K562 (cell line): ENCODE data around the gene ALOX5. TPM values are rescaled to one million over a fixed set of nuclear protein-coding genes. Genes with fewer than 3 reads are reported as not detected.

Experiments
- ATAC-seq: fragments of 200-7000 bp; cut with Tn5 transposase; 3 replicates; pipeline ENCODE4 v1.9.1; 2020; ENCODE audit warnings: moderate library complexity
- BruUV-seq: library from RNA; stranded (reverse); fragments of 400-500 nt; replicated peaks from 2 replicates; lab custom pipeline; 2021; lab: Mats Ljungman, UMichigan
- CTCF ChIA-PET: fragments of 300-600 bp; formaldehyde crosslinking; extraction: SDS; loops from one replicate; lab custom pipeline; 2021; ENCODE audit warnings: low intra/inter-chr PET ratio; lab: Yijun Ruan, JAX
- POLR2A ChIA-PET: fragments of 300-600, 350-650 bp; sonication (Branson Sonifier 250); formaldehyde crosslinking; extraction: SDS; loops from one replicate; lab custom pipeline; 2021; ENCODE audit warnings: antibody characterized with exemption, inconsistent platforms; lab: Yijun Ruan, JAX
- DNase-seq, 4 experiments: peaks; one replicate each; pipeline versions ENCODE4 v3.0.0 to v3.0.0-alpha.2; 2011 to 2018; ENCODE audit warnings: low spot score in 3 of 4, mixed read lengths in 3 of 4; ENCODE audit errors: extremely low read depth in 1 of 4
- FAIRE-seq: peaks from 2 replicates; lab custom pipeline; 2011; peaks lifted over from hg19 to GRCh38; lab: Jason Lieb, UNC
- H2AFZ ChIP-seq: 2 replicates; pipeline ENCODE4 v1.6.0; 2011; ENCODE audit warnings: low read depth, low read length, control low read depth, inconsistent platforms
- H3K27ac ChIP-seq: fragments of 200-600 bp; 3 replicates; pipeline ENCODE4 v1.8.0; 2011; ENCODE audit warnings: low read depth, mild to moderate bottlenecking, control low read depth, inconsistent platforms, low read length, moderate library complexity, mixed read lengths; ENCODE audit errors: extremely low read depth
- H3K27me3 ChIP-seq, 2 experiments: fragments of 300-600 bp in 1 of 2; 2 replicates in 1 of 2; 3 replicates in 1 of 2; pipeline versions ENCODE4 v1.6.0 to v1.8.0; 2011; ENCODE audit warnings: inconsistent platforms in 2 of 2, low read length in 2 of 2, mild to moderate bottlenecking in 1 of 2, mixed read lengths in 1 of 2, moderate library complexity in 1 of 2; ENCODE audit not compliant: control insufficient read depth in 2 of 2, insufficient read depth in 2 of 2
- H3K36me3 ChIP-seq: fragments of 300-600 bp; 3 replicates; pipeline ENCODE4 v1.8.0; 2011; ENCODE audit warnings: mild to moderate bottlenecking, low read length, inconsistent platforms; ENCODE audit not compliant: control insufficient read depth, insufficient read depth
- H3K4me1 ChIP-seq, 2 experiments: fragments of 200-600 bp in 1 of 2; replicated peaks in 1 of 2; 2 replicates in 1 of 2; 3 replicates in 1 of 2; pipeline versions ENCODE4 v1.5.1 to v1.8.0; 2011; ENCODE audit warnings: inconsistent platforms in 2 of 2, low read length in 2 of 2, mild to moderate bottlenecking in 1 of 2, mixed read lengths in 1 of 2, moderate library complexity in 1 of 2; ENCODE audit not compliant: control insufficient read depth in 2 of 2, insufficient read depth in 2 of 2
- H3K4me2 ChIP-seq: 2 replicates; pipeline ENCODE4 v1.6.1; 2011; ENCODE audit warnings: low read length, control low read depth, inconsistent platforms, mixed read lengths; ENCODE audit not compliant: insufficient read depth
- H3K4me3 ChIP-seq: fragments of 200-600 bp; sonication (generic), shearing (Covaris generic); 2 replicates; pipeline ENCODE4 v1.5.1; 2016; ENCODE audit warnings: control low read depth, inconsistent platforms
- H3K79me2 ChIP-seq: fragments of 200-600 bp; 3 replicates; pipeline ENCODE4 v1.8.0; 2011; ENCODE audit warnings: low read length, inconsistent platforms; ENCODE audit not compliant: control insufficient read depth, insufficient read depth
- H3K9ac ChIP-seq, 2 experiments: 2 replicates each; pipeline versions ENCODE4 v1.6.0 to v1.6.1; 2011; ENCODE audit warnings: low read depth in 2 of 2, low read length in 2 of 2, control low read depth in 1 of 2, inconsistent platforms in 1 of 2, mild to moderate bottlenecking in 1 of 2, mixed read lengths in 1 of 2; ENCODE audit not compliant: insufficient read depth in 1 of 2
- H3K9me1 ChIP-seq: one replicate; pipeline ENCODE4 v1.6.0; 2011; ENCODE audit warnings: inconsistent platforms, mild to moderate bottlenecking, low read length, moderate library complexity; ENCODE audit not compliant: control insufficient read depth, insufficient read depth
- H3K9me3 ChIP-seq: replicated peaks from 2 replicates; pipeline ENCODE4 v1.5.1; 2011; ENCODE audit warnings: low read depth, low read length, inconsistent platforms; ENCODE audit not compliant: control insufficient read depth, insufficient read depth
- H4K20me1 ChIP-seq: replicated peaks from 2 replicates; pipeline ENCODE4 v1.6.1; 2011; ENCODE audit warnings: low read length, inconsistent platforms, mixed read lengths; ENCODE audit not compliant: control insufficient read depth, insufficient read depth
- ATF3 ChIP-seq, 2 experiments: fragments of 450-650 bp in 1 of 2; sonication (generic) in 1 of 2; formaldehyde crosslinking in 1 of 2; IDR thresholded peaks in 1 of 2; conservative IDR thresholded peaks in 1 of 2; 2 replicates each; pipeline versions ENCODE4 v1.6.1 to v1.8.1; 2016 to 2023; ENCODE audit warnings: mild to moderate bottlenecking in 2 of 2, moderate library complexity in 2 of 2, inconsistent platforms in 1 of 2, missing genetic modification reagents in 1 of 2
- BHLHE40 ChIP-seq: IDR thresholded peaks from 2 replicates; pipeline ENCODE4 v1.6.1; 2011; ENCODE audit warnings: low read length, improper control_type of control experiment
- FOSL1 ChIP-seq: fragments of 200-800 bp; sonication (Bioruptor generic); conservative IDR thresholded peaks from 2 replicates; pipeline ENCODE4 v1.6.1; 2016; ENCODE audit warnings: missing genetic modification characterization, missing compliant biosample characterization
- JUND ChIP-seq, 2 experiments: IDR thresholded peaks; 2 replicates in 1 of 2; 3 replicates in 1 of 2; pipeline ENCODE4 v1.6.1; 2011; ENCODE audit warnings: borderline replicate concordance in 2 of 2, low read depth in 2 of 2, low read length in 2 of 2, improper control_type of control experiment in 1 of 2, missing biosample characterization in 1 of 2, missing genetic modification characterization in 1 of 2, missing genetic modification reagents in 1 of 2
- MYC ChIP-seq, 2 experiments: fragments of 250-450 bp in 1 of 2; sonication (Bioruptor Pico) in 1 of 2; IDR thresholded peaks; 2 replicates each; pipeline versions ENCODE4 v1.5.1 to v1.6.1; 2012 to 2021; ENCODE audit warnings: low read depth in 2 of 2, borderline replicate concordance in 1 of 2, improper control_type of control experiment in 1 of 2, low read length in 1 of 2, mild to moderate bottlenecking in 1 of 2, moderate library complexity in 1 of 2
- RB1 ChIP-seq: fragments of 450-650 bp; IDR thresholded peaks from 2 replicates; pipeline ENCODE4 v1.6.1; 2017; ENCODE audit warnings: low read depth, mild to moderate bottlenecking
- TCFL5 ChIP-seq: fragments of 250-450 bp; sonication (Bioruptor Pico); conservative IDR thresholded peaks from 2 replicates; pipeline ENCODE4 v1.6.1; 2021; ENCODE audit warnings: mild to moderate bottlenecking, moderate library complexity, matching md5 sums
- USF1 ChIP-seq: sonication (generic); formaldehyde crosslinking; IDR thresholded peaks from 2 replicates; pipeline ENCODE4 v1.9.0; 2022; ENCODE audit warnings: mild to moderate bottlenecking, missing genetic modification reagents
- USF2 ChIP-seq: sonication (generic); formaldehyde crosslinking; IDR thresholded peaks from 2 replicates; pipeline ENCODE4 v1.5.0; 2020; ENCODE audit warnings: missing genetic modification reagents
- ZNF639 ChIP-seq, 2 experiments: fragments of 200-800 bp in 1 of 2; sonication (Bioruptor generic) in 1 of 2; sonication (generic) in 1 of 2; formaldehyde crosslinking in 1 of 2; IDR thresholded peaks in 1 of 2; conservative IDR thresholded peaks in 1 of 2; 2 replicates each; pipeline versions ENCODE4 v1.5.0 to v1.6.1; 2016 to 2020; ENCODE audit warnings: missing compliant biosample characterization in 1 of 2, missing genetic modification characterization in 1 of 2, missing genetic modification reagents in 1 of 2
- ZNF766 ChIP-seq: fragments of 200-800 bp; sonication (Bioruptor generic); conservative IDR thresholded peaks from 2 replicates; pipeline ENCODE4 v1.6.1; 2016; ENCODE audit warnings: missing genetic modification characterization, missing compliant biosample characterization
- ZNF785 ChIP-seq: fragments of 250-450 bp; sonication (Bioruptor Pico); IDR thresholded peaks from 2 replicates; pipeline ENCODE4 v1.4.0; 2020; ENCODE audit warnings: mild to moderate bottlenecking
- WGBS: fragments of 100-300 bp; shearing (Covaris generic); methylation state at CpG from one replicate; pipeline ENCODE4 v1.1.6; 2016; ENCODE audit warnings: low coverage, mixed read lengths; ENCODE audit not compliant: insufficient coverage; ENCODE audit errors: missing lambda C conversion rate; 5-methylcytosine and 5-hydroxymethylcytosine counted together
- in situ Hi-C: fragments of 300-500 bp; cut with MboI; formaldehyde crosslinking; loops from 4 replicates; pipeline ENCODE4 v1.15.0; 2018; ENCODE audit warnings: inconsistent platforms, mixed read lengths
- intact Hi-C: fragments of 100-400 bp; cut with micrococcal nuclease; formaldehyde crosslinking; loops from 2 replicates; pipeline ENCODE4 v1.14.2; 2022
- polyA plus RNA-seq, 8 experiments: library from polyadenylated mRNA; depleted of rRNA in 4 of 8; stranded (reverse) in 5 of 8; unstranded in 3 of 8; fragments of >200 nt; fragmentation: Nextera tagmentation in 2 of 8; fragmentation: Illumina TruSeq in 1 of 8; extraction: Ambion mirVana in 2 of 8; extraction: Trizol in 1 of 8; gene quantifications; 2 replicates each; pipeline versions ENCODE4 v1.2.1 to v1.2.3, GENCODE V29; 2011 to 2014; ENCODE audit warnings: inconsistent platforms in 1 of 8, missing spikeins in 1 of 8
- total RNA-seq, 7 experiments: library from RNA; depleted of rRNA in 6 of 7; stranded (reverse); fragments of >200 nt in 6 of 7; fragmentation: Illumina TruSeq in 2 of 7; extraction: Trizol in 2 of 7; gene quantifications; 2 replicates each; pipeline versions ENCODE4 v1.2.1 to v1.2.3, GENCODE V29; 2011 to 2021; ENCODE audit warnings: low replicate concordance in 1 of 7

ALOX5 gene
- total and polyA plus RNA-seq, 9 of the 15 experiments (the other 6 are each of a cell fraction or from before 2014, with no cell fraction given): 0.10 to 2.4 (median 1.4) TPM

- no peak for FAIRE-seq
- Histone ChIP-seq H3K4me3 (no peak overlapping the region), H2AFZ (no peak overlapping the region), H3K9ac (peak overlapping the region in 1 of 2 experiments; percentile 55; a peak in 1 of 4 replicates), H3K9me3 (no peaks in the 10 kb centered on the region), H3K79me2 (no peaks in the 10 kb centered on the region)
- POLR2A ChIA-PET: interaction anchor here (1.9 kb wide), 1 partner anchor 10 kb away, joined by 8 read pairs; no protein-coding TSS in a partner anchor
- intact Hi-C loops: no loop called here
- TF ChIP-seq TCFL5 (no peak), FOSL1 (tag) (peak; percentile 90), MYC (IDR thresholded peaks at IDR 0.05; ENCODE audit: low read depth, low read length) (0 out of 2 replicates have a peak, but pooled peaks have one; percentile 5), MYC (CRISPR knock-in tag; IDR thresholded peaks at IDR 0.05; ENCODE audit: borderline replicate concordance, low read depth) (no peak), RB1 (no peak), ZNF785 (no peak), USF2 (CRISPR knock-in tag) (peak; percentile 54), ATF3 (IDR thresholded peaks at IDR 0.05) (peak; percentile 67), ATF3 (CRISPR knock-in tag; conservative IDR thresholded peaks at IDR 0.05) (no peak), ZNF766 (CRISPR knock-in tag) (0 out of 2 replicates have a peak, but pooled peaks have one; percentile 32), JUND (IDR thresholded peaks at IDR 0.05; ENCODE audit: borderline replicate concordance, low read depth, low read length) (peak; percentile 82), JUND (tag; IDR thresholded peaks at IDR 0.05; ENCODE audit: borderline replicate concordance, low read depth, low read length) (peak; percentile 70; the same call in 1 of the 3 replicates), BHLHE40 (0 out of 2 replicates have a peak, but pooled peaks have one; percentile 18), USF1 (CRISPR knock-in tag) (peak; percentile 60), ZNF639 (CRISPR knock-in tag; conservative IDR thresholded peaks at IDR 0.05 in 1 of 2, IDR thresholded peaks at IDR 0.05 in 1 of 2) (0 out of 4 replicates have a peak, but pooled peaks of 1 of the 2 experiments have one; percentile 40)
- TF ChIP-seq, all 486 proteins: peak for 9
- no peaks in the 10 kb centered on the region for H3K9me1 ChIP-seq
- no peak overlapping the region for H3K4me2 ChIP-seq
- H4K20me1 ChIP-seq: no peaks in the 10 kb centered on the region
- no peak for DNase-seq
- BruUV-seq: no TSS peak
- WGBS: 25% methylated on average over 10 of the region's 10 CpGs
- H3K27me3 ChIP-seq: peaks cover 2 to 19% of the 10 kb centered on the region in 2 experiments; a peak in 2 of 5 replicates
- H3K36me3 ChIP-seq: no peaks in the 10 kb centered on the region
- H3K4me1 ChIP-seq: peaks cover 4 to 11% of the 10 kb centered on the region in 2 experiments; a peak in 4 of 5 replicates
- ATAC-seq: no peak; the same call in 2 of the 3 replicates
- in situ Hi-C loops: no loop called here
- H3K27ac ChIP-seq: no peak overlapping the region
- CTCF ChIA-PET: no interaction called here
These were observed 51.9 kb downstream of the ALOX5 start for GRCh38 chr10:45425621-45426563.
